Right ventricle myocardium inferior (tissue), 1 donor: ENCODE results near the gene PNMT. TPM values are rescaled to one million over a fixed set of nuclear protein-coding genes. Genes with fewer than 3 reads are reported as not detected.

Experiments used
- ATAC-seq: fragments of 200-7000 bp; cut with Tn5 transposase; one replicate; pipeline ENCODE4 v1.9.1; 2020; ENCODE audit warnings: mild to moderate bottlenecking, moderate library complexity
- DNase-seq: peaks from one replicate; pipeline ENCODE4 v3.0.0; 2021; ENCODE audit errors: missing footprints
- intact Hi-C: fragments of 100-400 bp; cut with DNase I; formaldehyde crosslinking; loops from one replicate; pipeline ENCODE4 v1.11.0; 2022
- total RNA-seq: library from RNA; stranded (reverse); fragmentation: NEBNext Ultra II Directional; extraction: Animal tissue kit (Norgen Biotek cat#: 25700); gene quantifications from one replicate; pipeline ENCODE4 v1.2.1, GENCODE V29; 2021
- donor health status: DM: no; HTN: yes; CAD: no; lungs with severe emphysema.

PNMT gene
- total RNA-seq, 1 donor from 2014 or later = 5.1 TPM

DNA sequence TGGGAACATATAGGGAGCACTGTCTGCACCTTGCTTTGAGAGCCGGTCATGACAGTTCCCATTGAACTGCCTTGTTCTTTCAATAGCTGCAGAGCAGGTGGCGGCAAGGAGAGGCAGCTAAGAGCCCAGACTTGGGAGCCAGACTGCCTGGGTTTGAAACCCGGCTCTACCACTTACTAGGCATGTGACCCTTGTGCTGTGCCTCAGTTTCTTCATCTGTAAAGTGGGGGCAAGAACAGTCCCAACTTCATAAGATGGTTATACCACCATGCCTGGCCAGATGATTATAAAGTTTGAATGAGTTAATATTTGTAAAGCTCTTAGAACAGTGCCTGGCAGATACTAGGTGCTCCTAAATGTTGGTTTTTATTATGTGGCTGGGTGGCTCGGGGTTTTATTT, 46.0 kb downstream of the PNMT start:
- intact Hi-C loops = no loop called here
- no peak for ATAC-seq
- no peak for DNase-seq

DNA sequence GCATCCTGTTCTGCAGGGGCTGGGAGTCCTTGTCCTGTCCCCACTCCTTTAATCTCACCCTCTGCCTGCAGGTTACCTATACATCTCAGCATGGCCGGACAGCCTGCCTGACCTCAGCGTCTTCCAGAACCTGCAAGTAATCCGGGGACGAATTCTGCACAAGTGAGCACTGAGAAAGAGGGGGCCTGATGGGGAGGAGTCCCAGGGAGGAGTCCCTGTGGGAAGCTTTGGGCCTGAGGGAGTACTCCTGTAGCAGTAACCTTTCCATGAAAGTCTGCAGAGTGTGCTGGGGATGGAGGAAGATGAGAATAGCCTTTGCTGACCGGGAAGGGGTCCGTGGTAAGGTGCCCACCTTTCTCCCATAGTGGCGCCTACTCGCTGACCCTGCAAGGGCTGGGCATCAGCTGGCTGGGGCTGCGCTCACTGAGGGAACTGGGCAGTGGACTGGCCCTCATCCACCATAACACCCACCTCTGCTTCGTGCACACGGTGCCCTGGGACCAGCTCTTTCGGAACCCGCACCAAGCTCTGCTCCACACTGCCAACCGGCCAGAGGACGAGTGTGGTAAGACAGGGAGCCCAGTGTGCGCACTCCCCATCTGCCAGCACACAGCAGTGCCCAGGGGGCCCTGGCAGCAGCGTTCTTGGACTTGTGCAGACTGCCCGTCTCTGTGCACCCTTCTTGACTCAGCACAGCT, 47.3 kb downstream of the PNMT start:
- DNase-seq (no peak), ATAC-seq (no peak)
- intact Hi-C loops = no loop called here

DNA sequence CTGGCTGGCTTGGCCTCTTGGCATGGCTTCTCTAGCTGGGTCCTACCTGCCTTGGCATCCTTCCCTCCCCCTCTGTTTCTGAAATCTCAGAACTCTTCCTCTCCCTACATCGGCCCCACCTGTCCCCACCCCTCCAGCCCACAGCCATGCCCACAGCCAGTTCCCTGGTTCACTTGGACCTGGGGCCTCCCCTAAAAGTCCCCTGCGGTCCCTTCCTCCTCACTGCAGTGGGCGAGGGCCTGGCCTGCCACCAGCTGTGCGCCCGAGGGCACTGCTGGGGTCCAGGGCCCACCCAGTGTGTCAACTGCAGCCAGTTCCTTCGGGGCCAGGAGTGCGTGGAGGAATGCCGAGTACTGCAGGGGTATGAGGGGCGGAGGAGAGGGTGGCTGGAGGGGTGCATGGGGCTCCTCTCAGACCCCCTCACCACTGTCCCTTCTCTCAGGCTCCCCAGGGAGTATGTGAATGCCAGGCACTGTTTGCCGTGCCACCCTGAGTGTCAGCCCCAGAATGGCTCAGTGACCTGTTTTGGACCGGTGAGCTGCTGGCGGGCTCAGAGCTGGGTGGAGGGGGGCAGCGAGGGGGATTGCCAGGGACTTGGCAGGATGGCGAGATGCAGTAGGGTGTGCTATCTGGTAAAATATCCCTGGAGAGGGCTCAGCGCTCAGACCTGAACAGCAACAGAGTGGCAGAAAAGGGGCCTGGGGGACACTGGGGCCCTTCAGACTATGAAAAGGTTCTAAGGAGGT, 48.0 kb downstream of the PNMT start:
- intact Hi-C loops = no loop called here
- ATAC-seq (peak; percentile 62), DNase-seq (no peak)

DNA sequence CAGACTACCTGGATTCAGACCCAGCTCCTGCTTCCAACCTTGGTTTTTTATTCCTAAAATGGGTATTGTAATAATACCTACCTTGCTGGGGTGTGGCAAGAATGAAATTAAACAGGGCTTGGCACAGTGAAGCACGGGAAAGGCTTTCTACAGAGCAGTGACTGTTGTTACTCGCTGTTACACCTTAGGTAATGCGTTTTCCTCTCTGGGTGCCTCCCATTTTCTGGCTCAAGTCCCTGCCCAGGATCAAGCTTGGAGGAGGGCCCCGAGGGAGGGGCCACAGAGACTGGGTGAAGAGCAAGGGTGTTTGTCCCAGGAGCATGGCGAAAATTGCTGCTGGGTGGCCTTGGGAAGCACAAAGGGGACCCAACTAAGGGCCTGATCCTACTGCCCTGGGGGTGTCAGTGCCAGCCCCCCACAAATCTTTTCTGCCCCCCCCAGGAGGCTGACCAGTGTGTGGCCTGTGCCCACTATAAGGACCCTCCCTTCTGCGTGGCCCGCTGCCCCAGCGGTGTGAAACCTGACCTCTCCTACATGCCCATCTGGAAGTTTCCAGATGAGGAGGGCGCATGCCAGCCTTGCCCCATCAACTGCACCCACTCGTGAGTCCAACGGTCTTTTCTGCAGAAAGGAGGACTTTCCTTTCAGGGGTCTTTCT, 48.8 kb downstream of the PNMT start:
- DNase-seq (no peak), ATAC-seq (peak; percentile 62)
- intact Hi-C loops = no loop called here

DNA sequence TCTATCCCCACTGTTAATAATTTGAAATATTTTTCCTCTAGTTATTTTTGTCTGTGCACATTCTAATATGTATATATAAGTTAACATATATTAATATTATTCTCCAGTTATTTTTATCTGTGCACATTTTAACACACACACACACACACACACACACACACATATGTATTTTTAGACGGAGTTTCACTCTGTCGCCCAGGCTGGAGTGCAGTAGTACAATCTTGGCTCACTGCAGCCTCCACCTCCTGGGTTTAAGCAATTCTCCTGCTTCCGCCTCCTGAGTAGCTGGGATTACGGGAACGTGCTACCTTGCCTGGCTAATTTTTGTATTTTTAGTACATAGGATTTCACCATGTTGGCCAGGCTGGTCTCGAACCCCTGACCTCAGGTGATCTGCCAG, 49.4 kb downstream of the PNMT start:
- no peak for DNase-seq
- intact Hi-C loops = no loop called here
- ATAC-seq = no peak

DNA sequence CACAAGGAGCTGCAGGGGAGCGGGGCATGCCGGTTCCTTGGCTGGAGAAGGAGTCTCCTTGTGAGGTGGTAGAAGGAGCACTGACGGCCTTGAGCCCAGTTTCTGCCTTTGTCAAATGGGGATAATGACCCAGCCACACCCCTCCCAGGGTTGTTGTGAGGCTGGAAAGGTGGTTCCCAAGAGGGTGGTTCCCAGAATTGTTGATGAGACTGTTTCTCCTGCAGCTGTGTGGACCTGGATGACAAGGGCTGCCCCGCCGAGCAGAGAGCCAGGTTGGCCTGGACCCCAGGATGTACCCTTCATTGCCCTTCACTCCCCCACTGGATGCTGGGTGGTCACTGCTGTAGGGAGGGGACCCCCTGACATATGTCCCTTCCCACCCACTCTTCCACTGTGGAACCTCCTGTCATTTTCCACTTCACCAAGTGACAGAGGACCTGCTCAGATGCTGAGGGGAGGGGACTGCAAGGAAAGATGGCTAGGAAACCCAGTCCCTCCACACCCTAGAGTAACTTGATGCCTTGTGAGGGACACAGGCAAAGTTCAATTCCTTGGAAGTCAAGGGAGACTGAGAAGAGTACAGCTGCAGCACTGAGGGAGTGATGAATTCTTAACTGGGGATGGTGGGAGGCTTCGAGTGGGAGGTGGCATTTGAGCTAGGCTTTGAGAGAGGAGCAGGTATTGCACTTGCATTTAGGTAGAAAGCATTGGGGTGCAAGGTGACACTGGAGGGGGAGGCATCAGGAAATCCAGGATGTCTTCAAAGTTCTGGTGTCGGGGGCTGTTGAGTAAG, 51.5 kb downstream of the PNMT start:
- ATAC-seq (no peak), DNase-seq (no peak)
- intact Hi-C loops = no loop called here

Other genes with a start within 250 kb of the PNMT start
- gene MED1, start 217.2 kb upstream of the PNMT start, total RNA-seq = 22.1 TPM
- gene CDK12, start 207.0 kb upstream of the PNMT start, total RNA-seq = 18.8 TPM
- not detected for gene NEUROD2, start 60.5 kb upstream of the PNMT start, total RNA-seq
- gene PPP1R1B, start 41.5 kb upstream of the PNMT start, total RNA-seq = 0.89 TPM
- gene STARD3, start 31.3 kb upstream of the PNMT start, total RNA-seq = 21.4 TPM
- 5,286 TPM for gene TCAP, start 3.1 kb upstream of the PNMT start, total RNA-seq
- 10.4 TPM for gene PGAP3, start 19.6 kb downstream of the PNMT start, total RNA-seq
- 68.7 TPM for gene ERBB2, start 31.6 kb downstream of the PNMT start, total RNA-seq
- gene MIEN1, start 62.1 kb downstream of the PNMT start, total RNA-seq = 49.4 TPM
- gene GRB7, start 69.5 kb downstream of the PNMT start, total RNA-seq = 2.4 TPM
- gene IKZF3, start 195.9 kb downstream of the PNMT start, total RNA-seq = 0.32 TPM
- gene ZPBP2, start 199.7 kb downstream of the PNMT start, total RNA-seq = not detected